HEK293 (cell line): ENCODE data around the gene NOX3.

Source experiments
- CTCF ChIP-seq: fragments of 450-650 bp; formaldehyde crosslinking; IDR thresholded peaks from 2 replicates; pipeline ENCODE4 v1.5.1; 2016; ENCODE audit warnings: missing biosample characterization, missing genetic modification characterization
- PATZ1 ChIP-seq: fragments of 450-650 bp; formaldehyde crosslinking; IDR thresholded peaks from 2 replicates; pipeline ENCODE4 v1.5.1; 2016; ENCODE audit warnings: missing biosample characterization, missing genetic modification characterization
- TCF7L2 ChIP-seq: IDR thresholded peaks from 2 replicates; pipeline ENCODE4 v1.6.1; 2011; ENCODE audit warnings: low read depth, mild to moderate bottlenecking, inconsistent platforms, low read length, moderate library complexity, borderline replicate concordance
- TRIM28 ChIP-seq: IDR thresholded peaks from 2 replicates; pipeline ENCODE4 v1.6.1; 2011; ENCODE audit warnings: low read length, control low read depth, borderline replicate concordance
- ZNF121 ChIP-seq: fragments of 450-650 bp; formaldehyde crosslinking; IDR thresholded peaks from 2 replicates; pipeline ENCODE4 v1.5.1; 2016; ENCODE audit warnings: missing biosample characterization, missing genetic modification characterization
- ZNF24 ChIP-seq: fragments of 450-650 bp; formaldehyde crosslinking; IDR thresholded peaks from 2 replicates; pipeline ENCODE4 v1.5.1; 2016; ENCODE audit warnings: missing biosample characterization, missing genetic modification characterization
- ZNF248 ChIP-seq: fragments of 450-650 bp; formaldehyde crosslinking; IDR thresholded peaks from 2 replicates; pipeline ENCODE4 v1.5.1; 2017; ENCODE audit warnings: missing biosample characterization, missing genetic modification characterization
- ZNF704 ChIP-seq: fragments of 450-650 bp; formaldehyde crosslinking; IDR thresholded peaks from 2 replicates; pipeline ENCODE4 v1.5.1; 2016; ENCODE audit warnings: missing biosample characterization, missing genetic modification characterization
- ZNF76 ChIP-seq: fragments of 450-650 bp; formaldehyde crosslinking; IDR thresholded peaks from 2 replicates; pipeline ENCODE4; 2016; ENCODE audit warnings: low read depth, missing biosample characterization, missing genetic modification characterization, borderline replicate concordance
- ZNF837 ChIP-seq: fragments of 450-650 bp; formaldehyde crosslinking; IDR thresholded peaks from 2 replicates; pipeline ENCODE4 v1.5.1; 2016; ENCODE audit warnings: missing biosample characterization, missing genetic modification characterization

GRCh38 chr6:155399745-155400653 lies 55.6 kb downstream of the NOX3 start:
- no peak for TF ChIP-seq CTCF
- no peak for TF ChIP-seq ZNF704 (tag by site-specific recombination)
- no peak for TF ChIP-seq ZNF76 (tag by site-specific recombination)
- TF ChIP-seq ZNF837 (tag by site-specific recombination) = no peak
- TF ChIP-seq TCF7L2 = no peak
- no peak for TF ChIP-seq PATZ1
- TF ChIP-seq ZNF121 = no peak
- TF ChIP-seq ZNF248 = no peak
- TF ChIP-seq TRIM28 = no peak
- no peak for TF ChIP-seq ZNF24 (tag by site-specific recombination)
